M059J (cell line): ENCODE measurements around the gene MYCBP. TPM values are rescaled to one million over a fixed set of nuclear protein-coding genes. Genes with fewer than 3 reads are reported as not detected.

Source experiments
- DNase-seq: peaks from one replicate; pipeline ENCODE4 v3.0.0-alpha.2; 2012; ENCODE audit warnings: low read depth
- total RNA-seq: library from RNA; depleted of rRNA; stranded (reverse); fragments of >200 nt; shearing (Covaris generic); gene quantifications from 2 replicates; pipeline ENCODE4 v1.2.3, GENCODE V29; 2014; rRNA removed

MYCBP gene
- total RNA-seq, 1 experiment from 2014 or later = 57.7 TPM

DNA sequence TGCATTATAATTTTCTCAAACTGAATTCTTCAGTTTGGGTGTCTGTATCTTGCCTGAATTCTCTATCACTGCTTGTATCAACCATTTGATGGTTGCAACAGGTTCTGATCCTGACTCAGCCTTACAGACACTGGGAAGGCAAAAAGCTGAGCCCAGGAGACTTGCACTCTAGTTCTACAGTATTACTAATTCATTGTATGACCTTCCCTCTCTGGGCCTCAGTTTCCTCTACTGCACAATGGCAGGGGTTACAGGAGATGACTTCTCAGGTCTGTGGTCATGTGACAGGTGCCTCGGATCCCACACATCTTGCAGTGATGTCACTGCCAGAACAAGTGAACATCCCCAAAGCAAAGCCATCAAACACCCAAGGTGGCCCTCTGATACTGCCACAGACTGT, 52.3 kb downstream of the MYCBP start:
- DNase-seq = no peak

DNA sequence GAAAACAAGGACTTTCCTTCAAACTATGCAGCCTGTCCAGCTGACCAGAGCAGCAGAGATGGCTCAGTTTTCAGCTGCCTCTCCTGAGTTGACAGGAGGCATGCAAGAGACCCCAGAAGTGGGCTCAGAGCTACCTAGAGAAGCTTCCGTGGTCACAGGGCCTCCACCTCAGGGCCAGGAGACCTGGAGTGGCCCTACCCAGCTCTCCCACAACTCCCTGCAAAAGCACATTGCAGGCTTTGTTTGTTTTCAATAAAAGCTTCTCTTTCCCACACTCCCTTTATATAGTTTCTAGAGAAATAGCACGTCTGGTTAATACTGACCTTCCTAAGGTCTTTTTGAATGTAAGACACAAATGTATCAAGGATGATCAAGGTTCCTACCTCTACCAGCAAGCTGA, 53.6 kb downstream of the MYCBP start:
- DNase-seq = no peak

DNA sequence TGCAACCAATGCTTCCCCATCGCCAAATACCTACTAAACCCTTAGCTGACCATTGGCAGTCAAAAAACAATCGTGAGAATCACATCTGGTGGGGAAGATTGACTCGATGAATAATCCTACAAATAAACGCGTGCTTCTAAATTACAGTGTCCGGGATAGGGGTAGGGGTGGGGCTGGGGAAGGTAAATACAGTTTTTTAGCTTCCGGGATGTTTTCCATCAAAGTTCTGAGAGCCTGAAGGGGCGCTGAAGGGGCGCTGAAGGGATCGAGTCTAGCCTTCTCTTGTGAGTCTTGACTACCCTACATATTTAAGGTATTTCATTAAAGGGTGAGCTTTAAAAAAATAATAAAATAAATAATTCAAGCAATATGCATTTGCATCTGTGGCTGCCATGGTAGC, 54.1 kb downstream of the MYCBP start:
- no peak for DNase-seq

DNA sequence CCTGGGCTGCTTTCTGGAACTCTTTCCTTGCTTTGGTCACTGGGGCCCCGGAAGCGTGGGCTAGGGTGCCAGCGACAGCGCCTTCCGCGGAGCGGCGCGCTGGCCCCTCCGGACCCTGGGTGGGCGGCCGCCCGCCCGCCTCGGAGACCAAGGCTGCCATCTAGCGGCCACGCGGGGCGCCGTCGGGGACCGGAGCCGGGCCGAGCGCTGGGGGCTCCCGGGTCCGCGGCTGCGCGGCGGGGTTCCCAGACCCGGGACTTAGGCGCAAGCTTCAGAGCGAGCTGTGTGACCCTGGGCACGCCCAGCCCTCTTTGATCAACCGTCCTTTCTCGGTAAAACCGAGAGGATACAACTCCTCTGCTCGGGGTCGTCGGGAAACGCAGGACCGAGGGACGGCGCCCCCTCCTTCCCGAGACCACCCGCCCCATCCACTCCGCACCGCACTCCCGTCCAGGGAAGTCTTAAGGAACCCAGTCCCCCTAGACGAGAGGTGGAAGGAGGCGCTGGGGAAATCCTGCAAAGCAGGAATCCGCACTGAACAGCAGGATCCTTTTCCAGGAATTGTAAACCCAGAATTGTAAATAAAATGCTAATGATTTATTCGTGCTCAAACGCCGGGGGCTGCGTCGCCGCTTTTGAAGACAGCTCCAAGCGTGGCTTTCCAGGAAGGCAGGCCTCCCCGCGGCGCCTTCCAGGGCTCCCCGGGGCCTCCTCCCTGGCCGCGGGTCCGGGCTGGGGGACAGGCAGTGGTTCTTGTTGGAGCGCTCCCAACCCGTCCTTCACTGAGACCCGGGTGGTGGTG, 54.8 kb downstream of the MYCBP start:
- no peak for DNase-seq

DNA sequence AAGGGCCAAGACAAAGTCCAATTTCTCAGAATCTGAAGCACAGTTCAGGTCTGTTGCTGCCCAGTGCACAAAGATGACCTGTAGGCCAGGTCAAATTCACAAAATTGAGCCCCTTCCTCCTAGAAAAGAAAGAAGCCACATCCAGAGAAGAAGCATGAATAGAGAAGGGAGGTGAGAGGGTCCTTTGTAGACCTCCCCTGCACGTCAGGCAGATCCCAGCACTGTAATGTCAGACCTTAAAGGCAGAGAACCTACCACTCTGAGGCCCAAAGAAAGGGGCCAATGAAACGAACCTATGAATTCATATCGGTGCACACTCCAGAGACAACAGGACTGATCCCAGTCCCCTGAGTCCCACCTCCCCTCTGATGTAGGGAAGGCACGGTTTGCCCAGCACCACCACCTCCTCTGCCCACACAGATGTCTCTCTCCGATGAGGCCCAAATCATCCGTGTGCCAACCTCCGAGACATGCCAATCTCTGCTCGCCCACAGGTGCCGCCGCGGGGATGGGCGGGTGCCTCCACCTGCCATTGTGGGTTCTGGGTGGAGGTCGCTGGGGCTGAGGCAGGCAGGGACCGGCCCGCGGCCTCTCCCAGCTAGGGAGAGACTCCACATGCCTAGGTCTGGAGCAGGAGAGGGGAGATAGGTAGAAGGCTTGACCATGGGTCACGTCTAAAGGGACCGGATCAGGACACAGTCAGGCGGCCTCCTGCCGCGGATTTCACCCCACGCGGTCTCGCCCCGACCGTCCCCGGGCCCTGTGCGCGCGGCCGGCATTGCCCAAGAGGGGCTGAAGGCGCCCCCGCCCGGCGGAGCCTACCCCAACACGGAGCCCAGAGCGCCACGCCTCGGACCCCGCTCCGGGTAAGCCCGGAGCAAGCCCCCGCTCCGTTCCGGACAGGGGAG, 55.6 kb downstream of the MYCBP start:
- DNase-seq = no peak

DNA sequence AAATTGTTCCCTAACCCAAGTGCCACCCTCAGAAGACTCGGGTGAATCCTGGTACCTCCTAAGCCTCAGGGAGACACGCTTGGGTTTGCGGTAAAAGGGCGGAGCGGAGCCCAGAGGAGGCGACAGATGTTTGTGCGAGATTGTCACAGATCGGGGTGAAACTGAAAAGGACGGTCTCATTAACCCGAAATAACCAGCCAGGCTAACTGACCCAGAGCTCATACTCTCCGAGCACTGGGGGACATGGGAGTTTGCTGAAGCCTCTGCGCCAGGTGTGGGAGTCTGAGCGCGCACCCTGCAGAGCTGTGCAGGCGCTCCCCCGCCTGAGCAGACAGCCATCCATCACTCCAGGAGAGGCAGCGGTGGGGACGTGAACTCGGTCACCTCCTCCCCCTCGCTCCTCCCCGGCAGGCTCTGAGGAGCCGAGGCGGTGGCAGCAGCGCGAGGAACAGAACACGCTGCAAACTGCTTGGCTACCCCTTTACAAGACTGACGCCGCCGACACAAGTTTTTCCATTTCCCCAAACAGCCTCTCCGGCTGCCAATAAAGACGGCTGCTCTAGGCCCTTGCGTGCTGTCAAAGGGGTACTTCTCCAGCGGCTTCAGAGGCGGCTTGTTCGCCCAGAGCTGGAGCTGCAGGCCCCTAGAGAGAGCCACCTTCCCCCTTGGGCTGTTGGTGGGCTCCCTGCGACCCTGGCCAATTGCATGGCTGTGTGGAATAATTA, 57.1 kb downstream of the MYCBP start:
- DNase-seq = no peak

DNA sequence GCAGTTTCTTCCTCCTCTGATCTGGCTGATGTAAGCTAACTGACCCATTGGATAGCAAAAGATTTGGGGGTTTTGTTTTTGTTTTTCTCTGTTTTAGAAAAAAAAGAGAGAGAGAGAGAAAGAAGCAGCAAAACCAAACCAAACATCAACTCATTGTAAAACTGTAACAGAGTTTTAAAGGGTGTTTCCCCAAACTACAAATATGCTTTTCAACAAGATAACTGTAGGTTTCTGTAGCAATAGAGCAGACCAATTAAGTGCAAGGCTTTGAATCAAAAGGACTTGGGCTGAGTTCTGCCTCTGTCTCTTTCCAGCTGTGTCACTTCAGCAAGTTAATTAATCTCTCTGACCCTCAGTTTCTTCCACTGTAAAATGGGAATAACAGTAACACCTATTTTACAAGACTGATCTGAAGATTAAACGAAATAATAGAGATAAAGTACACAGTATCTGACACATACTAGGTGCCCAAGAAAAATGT, 58.1 kb downstream of the MYCBP start:
- DNase-seq = no peak

DNA sequence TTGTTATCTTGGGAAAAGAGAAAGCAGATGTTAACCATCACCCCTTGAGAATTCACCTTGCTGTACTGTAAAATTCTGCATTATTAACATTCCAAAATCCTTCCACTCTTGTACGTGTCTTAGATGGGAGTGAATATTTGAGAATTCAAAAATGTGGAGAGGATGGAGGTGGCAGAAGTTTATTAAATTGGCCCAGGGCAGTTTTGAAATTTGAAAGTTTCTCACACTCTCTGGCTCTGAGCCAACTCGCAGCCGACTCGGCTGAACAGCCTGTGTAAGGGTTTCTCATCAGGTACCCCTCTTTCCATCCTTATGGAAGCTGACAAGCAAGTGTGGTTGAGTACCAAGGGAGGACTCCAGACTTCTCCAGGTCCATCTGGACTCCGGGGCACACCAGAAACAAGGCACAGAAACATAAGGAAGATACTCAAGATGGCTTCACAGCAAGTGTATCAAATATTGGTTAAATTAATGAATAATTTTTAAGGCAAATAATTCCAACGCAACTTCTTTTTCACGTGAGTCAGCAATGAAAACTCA, 58.6 kb downstream of the MYCBP start:
- no peak for DNase-seq

DNA sequence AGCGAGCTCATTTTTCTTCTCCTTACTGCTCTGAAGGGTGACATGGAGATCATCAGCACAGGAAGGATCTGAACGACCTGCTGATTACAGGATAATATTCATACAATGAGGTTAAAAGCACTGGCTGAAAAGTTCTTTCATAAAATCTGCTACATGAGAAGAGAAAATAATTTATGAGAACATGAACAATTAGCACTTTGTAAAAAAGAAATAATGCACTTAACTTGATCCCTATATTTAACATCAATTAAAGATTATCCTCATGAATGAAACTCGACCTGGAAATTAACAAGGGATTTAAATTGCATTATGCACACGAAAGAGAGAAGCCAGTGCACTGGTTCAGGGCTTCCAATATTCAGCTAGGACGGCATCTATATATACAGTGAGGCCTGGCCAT, 60.2 kb downstream of the MYCBP start:
- no peak for DNase-seq

Other genes with a start within 250 kb of the MYCBP start
- gene RRAGC, start 13.6 kb downstream of the MYCBP start, total RNA-seq = 18.9 and 31.7 TPM in 2 replicates
- not detected in 2 replicates for gene GJA9, start 8.2 kb upstream of the MYCBP start, total RNA-seq
- 4.1 and 5.7 TPM in 2 replicates for gene RHBDL2, start 68.5 kb upstream of the MYCBP start, total RNA-seq
- 57.2 and 66.6 TPM in 2 replicates for gene AKIRIN1, start 117.9 kb upstream of the MYCBP start, total RNA-seq
- gene NDUFS5, start 153.0 kb upstream of the MYCBP start, total RNA-seq = 472 and 495 TPM in 2 replicates